ENCODE data around the gene RNF5. TPM values are rescaled to one million over a fixed set of nuclear protein-coding genes. Genes with fewer than 3 reads are reported as not detected.

RNF5 gene
- total and polyA plus RNA-seq, 9 of the 15 experiments (the other 6 are each of a cell fraction or from before 2014, with no cell fraction given) = 62.2 to 245 (median 129) TPM

GRCh38 chr6:32216285-32216684 is 38.1 kb downstream of the RNF5 start (continued):
- TF ChIP-seq SNIP1 (IDR thresholded peaks at IDR 0.05; ENCODE audit: low read depth) = no peak
- no peak for TF ChIP-seq RB1 (IDR thresholded peaks at IDR 0.05; ENCODE audit: low read depth)
- no peak for TF ChIP-seq IRF2 (CRISPR knock-in tag; IDR thresholded peaks at IDR 0.05)
- no peak for TF ChIP-seq ZNF436 (CRISPR knock-in tag; IDR thresholded peaks at IDR 0.05)
- TF ChIP-seq ZNF449 (CRISPR knock-in tag; IDR thresholded peaks at IDR 0.05) = no peak
- TF ChIP-seq KDM4B (IDR thresholded peaks at IDR 0.05; ENCODE audit: borderline replicate concordance in 2 of 2, low read depth in 1 of 2) = no peak
- no peak for TF ChIP-seq POLR3A (IDR thresholded peaks at IDR 0.05; ENCODE audit: borderline replicate concordance, extremely low read depth, insufficient read depth, insufficient read length)
- no peak for TF ChIP-seq ZBTB49 (CRISPR knock-in tag; IDR thresholded peaks at IDR 0.05; ENCODE audit: borderline replicate concordance)
- TF ChIP-seq OTX1 (CRISPR knock-in tag; IDR thresholded peaks at IDR 0.05) = no peak
- TF ChIP-seq RERE (CRISPR knock-in tag; IDR thresholded peaks at IDR 0.05; ENCODE audit: borderline replicate concordance) = no peak
- no peak for TF ChIP-seq TCF7L2 (IDR thresholded peaks at IDR 0.05; ENCODE audit: low read depth, low read length)
- no peak for TF ChIP-seq ZNF76 (CRISPR knock-in tag; IDR thresholded peaks at IDR 0.05; ENCODE audit: borderline replicate concordance)
- no peak for TF ChIP-seq PPARD (CRISPR knock-in tag; IDR thresholded peaks at IDR 0.05)
- no peak for TF ChIP-seq USF1 (CRISPR knock-in tag; IDR thresholded peaks at IDR 0.05)
- no peak for TF ChIP-seq ZNF644 (tag; IDR thresholded peaks at IDR 0.05; ENCODE audit: low read depth)
- TF ChIP-seq TEAD1 (CRISPR knock-in tag; IDR thresholded peaks at IDR 0.05) = peak in 1 of 2 experiments; percentile 50; a peak in 1 of 4 replicates
- TF ChIP-seq ZNF253 (CRISPR knock-in tag; conservative IDR thresholded peaks at IDR 0.05) = no peak
- no peak for TF ChIP-seq NR4A1 (CRISPR knock-in tag; IDR thresholded peaks at IDR 0.05)
- TF ChIP-seq NR4A1 (tag; IDR thresholded peaks at IDR 0.05) = peak; percentile 85
- TF ChIP-seq CC2D1A (IDR thresholded peaks at IDR 0.05) = no peak

Measured in K562 (cell line).